NCI-H146 treated with DMSO at 0.1 percent for 48 hours (cell line): ENCODE results near the gene ACTL10.
A peak's percentile ranks its signal among the peaks of the same experiment; 100 is the strongest.

Source experiments
- DNase-seq: peaks from one replicate; lab custom pipeline; 2025; ENCODE audit not compliant: unreplicated experiment; lab: John Stamatoyannopoulos, UW

The ACTL10 gene

DNA sequence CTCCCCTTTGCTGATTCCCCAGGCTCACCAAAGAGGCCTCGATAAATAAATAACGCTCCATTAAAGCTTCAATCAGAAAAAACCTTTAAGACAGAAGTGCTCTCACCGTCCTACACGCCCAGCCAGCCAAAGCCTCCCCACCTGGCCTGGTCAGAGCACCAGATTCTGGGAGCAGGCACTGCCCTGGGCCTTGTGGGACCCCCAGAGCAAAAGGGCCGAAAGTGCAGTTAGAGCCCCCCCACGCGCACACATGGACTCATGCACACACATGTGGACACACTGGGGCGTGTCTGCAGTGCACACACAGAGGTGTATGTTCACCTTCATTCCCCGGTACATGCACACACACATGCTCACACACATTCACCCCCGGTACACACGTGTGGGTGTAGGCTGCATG, 9.4 kb downstream of the ACTL10 start:
- DNase-seq = no peak

DNA sequence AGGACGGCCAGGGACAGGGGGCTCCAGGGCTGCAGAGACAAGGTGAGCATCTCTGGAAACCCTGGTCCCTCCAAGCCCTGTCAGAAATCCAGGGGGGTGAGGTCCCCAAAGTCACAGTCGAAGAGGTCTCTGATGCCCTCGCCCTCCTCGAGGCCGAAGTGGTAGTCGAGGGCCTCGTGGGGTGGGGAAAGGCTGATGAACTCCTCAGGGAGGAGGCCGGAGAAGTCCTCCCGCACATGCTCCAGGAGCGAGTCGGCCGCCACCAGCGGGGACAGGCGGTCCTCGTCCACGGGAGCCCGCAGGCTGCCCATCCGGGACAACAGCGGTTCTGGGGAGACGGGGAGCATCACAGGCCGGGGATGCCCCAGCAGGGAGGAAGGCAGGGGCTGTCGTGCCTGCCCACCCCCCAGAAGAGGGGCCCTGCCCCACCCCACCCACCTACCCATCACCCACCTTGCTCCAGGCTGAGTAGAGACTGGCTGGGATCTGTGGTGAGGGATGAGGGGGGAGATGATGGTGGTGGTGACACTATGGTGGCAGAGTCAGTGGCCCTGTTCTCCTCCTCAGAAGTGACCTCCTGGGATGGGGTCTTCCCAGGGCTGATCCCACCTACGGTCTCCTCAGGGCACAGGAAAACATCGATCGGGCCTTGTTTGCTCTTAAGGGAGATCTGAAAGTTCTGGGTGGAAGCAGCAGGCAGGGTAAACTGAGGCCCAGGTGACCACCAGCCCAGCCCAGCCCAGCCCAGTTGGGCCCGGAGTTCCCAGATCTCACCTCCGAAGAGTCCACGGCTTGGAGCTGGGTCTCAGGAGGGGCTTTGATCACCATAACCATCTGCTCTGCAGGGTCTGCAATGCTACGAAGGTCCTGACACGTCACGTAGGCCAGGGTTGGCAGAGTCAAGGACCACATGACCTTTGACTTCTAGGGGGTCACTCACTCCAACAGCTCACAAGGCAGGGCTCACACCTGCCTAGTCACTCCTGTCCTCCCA, 10.2 kb downstream of the ACTL10 start:
- DNase-seq = no peak

DNA sequence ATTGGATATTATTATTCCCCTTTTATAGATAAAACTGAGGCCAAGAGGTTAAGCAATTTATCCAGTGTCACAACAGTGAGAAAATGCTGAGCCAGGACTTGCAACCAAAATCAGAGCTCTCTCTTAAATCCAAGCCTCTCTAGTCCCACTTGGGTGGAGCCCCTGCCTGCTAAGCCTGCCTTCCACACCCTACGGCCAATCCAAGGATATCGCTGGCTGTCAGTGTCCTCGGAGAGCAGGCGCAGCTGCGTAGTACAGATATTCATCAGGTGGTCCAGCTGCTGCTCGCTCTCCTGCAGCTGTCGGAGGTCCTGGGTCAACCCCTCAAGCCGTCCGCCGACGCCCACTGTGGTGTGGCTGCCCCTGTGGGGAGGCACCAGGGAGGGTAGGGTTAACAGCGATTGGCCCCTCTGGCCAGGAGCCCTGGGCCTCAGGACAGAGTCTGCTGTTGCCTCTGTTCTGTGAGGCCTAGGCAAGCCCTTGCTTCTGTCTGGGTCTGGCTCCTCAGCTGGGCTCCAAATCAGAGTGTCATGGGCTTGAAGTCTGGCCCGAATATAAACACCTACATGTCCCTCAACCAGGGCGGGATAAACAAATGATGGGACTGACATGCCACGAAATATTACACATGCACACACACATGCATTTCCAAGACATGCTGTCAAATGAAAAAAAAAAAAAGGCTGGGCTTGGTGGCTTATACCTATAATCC, 11.4 kb downstream of the ACTL10 start:
- DNase-seq = no peak

- DNase-seq = no peak
Observed at GRCh38 chr20:33679758-33680485, 13.2 kb downstream of the ACTL10 start.

DNA sequence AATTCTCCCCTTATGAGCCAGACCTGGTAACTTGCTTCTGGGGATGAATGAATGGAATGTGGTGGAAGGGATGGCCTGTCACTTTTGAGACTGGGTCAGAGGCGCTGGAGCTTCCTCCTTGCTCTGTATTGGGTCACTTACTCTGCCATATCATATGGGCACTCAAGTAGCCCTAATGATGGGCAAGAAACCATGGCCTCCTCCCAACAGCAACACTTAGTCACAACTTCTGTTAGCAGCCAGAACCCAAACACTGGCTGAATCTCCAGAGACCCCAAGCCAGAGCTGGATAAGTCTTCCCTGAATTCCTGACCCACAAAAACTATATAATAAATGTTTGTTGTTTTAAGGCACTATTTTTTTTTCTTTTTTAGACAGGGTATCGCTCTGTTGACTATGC, 13.9 kb downstream of the ACTL10 start:
- DNase-seq = no peak

GRCh38 chr20:33681288-33681687, 14.5 kb downstream of the ACTL10 start:
- DNase-seq = no peak

DNA sequence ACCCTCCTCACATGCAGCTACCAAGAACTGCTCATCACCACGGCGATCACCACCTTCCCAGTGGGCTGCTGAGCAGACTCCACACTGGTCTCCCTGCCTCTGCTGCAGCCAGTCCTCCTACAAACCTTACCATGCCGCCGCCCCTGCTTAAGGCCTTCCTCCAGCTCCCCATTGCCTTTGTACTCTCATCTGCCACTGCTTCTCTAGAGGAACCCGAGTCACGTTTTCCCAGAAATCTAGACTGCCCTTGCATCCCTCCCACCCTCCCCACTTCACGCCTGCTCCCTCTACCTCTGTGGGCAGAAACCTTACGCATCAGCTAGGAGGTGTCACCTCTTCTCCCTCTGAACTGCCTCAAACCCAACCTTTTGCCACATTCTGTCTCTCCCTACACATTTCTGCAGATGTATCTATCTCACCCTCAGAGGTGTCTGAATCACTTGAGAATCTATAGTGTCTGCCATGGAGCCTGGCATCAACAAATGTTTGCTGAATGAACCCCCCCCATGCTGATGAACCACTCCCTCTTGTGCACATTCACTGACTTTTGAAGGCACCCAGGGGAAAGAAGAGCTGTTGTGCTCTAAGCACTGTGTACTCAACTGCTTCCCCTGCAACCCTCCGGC, 15.1 kb downstream of the ACTL10 start:
- DNase-seq = no peak

DNA sequence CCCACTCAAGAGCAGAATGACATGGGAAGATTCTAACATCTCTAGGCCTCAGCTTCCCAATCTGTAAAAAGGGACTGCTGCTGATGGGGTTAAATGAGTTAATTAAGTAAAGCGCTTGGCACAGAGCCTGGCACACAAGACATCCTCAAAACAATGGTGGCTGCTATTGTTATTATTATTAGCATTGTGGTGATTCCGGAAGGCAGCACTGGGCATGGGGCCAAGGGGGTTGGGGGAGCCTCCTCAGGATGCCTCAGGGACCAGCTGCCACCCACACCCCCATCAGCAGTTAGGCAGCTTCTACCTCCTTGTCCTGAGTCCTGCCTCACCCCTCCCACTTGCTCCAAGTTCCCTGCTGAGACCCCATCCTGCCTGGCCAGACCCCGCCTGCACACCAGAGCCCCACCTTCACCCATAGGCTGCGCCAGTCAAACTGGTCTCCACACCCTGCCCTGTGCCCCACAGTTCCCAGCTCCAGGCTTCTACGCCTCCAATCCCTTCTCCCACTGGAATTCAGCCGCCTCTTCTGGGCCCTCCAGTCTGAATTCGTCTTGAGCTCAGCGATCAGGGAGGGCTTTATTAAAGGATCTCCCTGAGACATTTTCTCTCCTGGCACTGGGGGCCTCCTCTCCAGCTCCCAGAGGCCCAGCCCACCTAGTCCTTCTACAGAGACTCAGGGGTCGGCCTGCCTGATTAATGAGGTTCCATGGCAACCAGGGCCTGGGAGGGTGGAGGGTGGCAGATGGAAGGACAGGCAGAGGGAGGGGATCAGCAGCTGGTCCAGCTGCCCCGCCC, 18.0 kb downstream of the ACTL10 start:
- DNase-seq = peak; percentile 62

DNA sequence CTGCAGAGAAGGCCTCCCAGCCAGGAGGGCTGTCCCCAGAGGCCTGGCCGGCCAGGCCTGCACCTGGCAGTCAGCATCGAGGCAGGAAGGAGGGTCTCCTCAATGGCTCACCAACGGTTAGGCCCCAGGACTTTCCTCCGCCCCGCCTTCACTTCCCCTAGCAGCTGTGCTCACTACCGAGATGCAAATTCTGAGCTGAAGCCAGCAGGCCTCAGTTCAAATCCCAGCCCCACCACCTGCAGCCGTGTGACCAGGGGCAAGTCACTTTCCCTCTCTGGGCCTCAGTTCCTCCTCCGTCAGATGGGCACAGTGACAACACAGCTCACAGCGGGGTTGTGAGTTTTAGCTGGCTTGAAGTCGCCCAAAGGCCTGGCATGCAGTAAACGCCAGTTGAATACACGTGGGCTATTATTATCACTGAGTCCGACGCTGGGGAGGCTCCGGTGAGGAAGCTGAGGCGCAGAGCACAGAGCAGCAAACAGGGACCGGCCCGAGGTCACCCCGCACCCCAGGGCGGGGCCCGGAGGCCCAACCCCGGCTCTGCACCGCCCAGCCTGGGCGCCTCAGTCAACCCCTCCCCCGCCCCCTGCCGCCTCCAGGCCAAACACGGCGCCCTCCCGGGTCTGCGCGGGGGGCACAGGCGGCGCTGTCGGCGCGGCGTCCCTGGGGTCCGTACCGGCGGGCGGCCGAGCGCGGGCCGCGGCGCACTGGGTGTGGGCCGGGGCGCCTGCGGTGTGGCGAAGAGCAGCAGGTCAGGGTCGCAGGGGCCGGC, 18.8 kb downstream of the ACTL10 start:
- DNase-seq = peak; percentile 84

- DNase-seq = peak; percentile 97
Observed at GRCh38 chr20:33686100-33686983, 19.6 kb downstream of the ACTL10 start, which contains the start of gene E2F1. E2F1 (minus strand) TSS chr20:33686385; CDS start chr20:33686264, 121 bp downstream.

GRCh38 chr20:33686984-33687366, 20.2 kb downstream of the ACTL10 start:
- DNase-seq = no peak

- DNase-seq = no peak
Observed at GRCh38 chr20:33687370-33687915, 20.7 kb downstream of the ACTL10 start.

DNA sequence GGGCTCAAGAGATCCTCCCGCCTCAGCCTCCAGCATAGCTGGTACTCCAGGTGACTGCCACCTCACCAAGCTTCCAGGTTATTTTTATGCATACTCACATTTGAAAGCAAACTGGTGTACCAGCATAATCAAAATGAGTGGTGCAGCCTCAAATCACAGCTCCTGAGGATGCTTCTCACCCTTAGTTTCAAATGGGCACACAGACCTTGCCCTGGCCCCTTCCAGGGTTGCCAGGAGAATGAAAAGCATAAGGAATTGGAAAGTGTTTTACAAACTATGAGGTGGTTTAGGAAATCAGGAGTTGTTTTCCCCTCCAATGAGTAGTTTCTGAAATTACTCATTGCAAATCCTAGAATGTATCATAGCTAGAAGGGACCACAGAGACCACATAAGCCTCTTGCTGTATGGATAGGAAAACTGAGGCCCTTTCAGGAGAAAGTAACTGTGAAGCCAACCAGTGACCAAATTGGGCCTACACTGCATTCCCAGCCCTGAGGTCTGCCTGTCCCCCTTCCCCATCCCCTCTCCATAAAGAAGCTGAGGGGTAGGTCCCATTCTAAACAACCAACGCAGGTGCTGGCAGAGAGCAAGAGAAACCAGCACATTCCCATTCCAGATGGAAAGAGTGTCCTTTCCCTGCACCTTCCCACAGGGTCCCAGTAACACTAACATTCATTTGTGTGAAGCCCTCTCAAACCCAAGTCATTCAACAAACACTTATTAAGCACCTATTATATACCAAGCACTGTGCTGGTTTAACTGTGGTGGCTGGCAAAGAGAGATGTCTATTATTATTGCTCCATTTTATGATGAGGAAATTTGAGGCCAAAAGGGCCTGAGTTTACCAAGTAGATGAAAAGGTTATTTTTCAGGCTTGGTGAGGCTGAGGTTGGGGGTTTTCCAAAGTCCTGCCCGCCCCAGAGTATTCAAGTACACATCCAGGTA, 21.5 kb downstream of the ACTL10 start:
- no peak for DNase-seq

DNA sequence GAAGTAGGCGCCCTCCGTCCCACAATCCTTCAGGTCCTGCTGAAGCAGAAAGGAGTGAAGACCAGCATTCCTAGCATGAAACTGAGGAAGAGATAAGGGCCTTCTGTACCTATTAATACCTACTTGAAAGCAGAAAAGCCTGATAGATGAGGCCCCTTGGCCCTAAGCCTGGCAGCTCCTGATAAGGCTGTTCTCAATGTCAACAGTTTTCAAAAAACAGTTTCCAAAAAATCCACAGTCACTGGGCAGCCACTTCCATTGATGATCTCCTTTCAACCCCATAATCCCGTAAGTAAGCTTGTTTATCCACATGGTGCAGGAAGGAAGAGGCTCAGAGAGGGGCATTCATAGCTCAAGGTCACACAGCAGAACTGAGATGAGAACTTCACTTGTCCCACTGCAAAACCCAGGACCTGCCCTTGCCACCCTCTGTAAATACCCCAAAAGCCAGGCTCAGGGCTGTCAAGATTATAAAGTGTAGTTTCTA, 22.2 kb downstream of the ACTL10 start:
- DNase-seq = no peak

DNA sequence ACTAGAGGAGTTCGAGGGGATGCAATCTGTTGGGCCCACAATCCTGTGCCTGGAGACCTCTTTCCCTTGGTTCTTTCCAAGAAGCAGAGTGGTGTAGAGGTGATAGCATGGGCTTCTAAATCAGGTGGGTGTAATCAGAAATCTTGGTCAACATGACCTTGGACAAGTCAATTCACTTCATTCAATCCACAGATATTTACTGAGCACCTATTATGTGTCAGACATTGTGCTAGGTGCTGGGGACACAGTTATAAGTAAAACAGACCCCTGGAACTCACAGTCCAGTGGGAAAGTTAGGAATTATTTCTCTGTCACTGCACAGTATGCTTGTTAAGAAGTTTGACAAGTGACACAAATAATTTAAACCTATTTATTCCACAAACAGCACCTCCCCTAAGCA, 22.8 kb downstream of the ACTL10 start:
- DNase-seq = no peak

GRCh38 chr20:33689973-33690372, 23.2 kb downstream of the ACTL10 start:
- no peak for DNase-seq

GRCh38 chr20:33693289-33693688, 26.5 kb downstream of the ACTL10 start:
- no peak for DNase-seq
